SH-SY5Y (cell line): ENCODE data around the gene NEXN.

Experiments used
- GATA2 ChIP-seq: IDR thresholded peaks from 2 replicates; pipeline ENCODE4 v1.6.1; 2011; ENCODE audit warnings: mild to moderate bottlenecking, low read depth, low read length
- GATA3 ChIP-seq: IDR thresholded peaks from 2 replicates; pipeline ENCODE4 v1.6.1; 2011; ENCODE audit warnings: low read depth, mild to moderate bottlenecking, low read length, moderate library complexity

GRCh38 chr1:77958391-77958790, 70.0 kb downstream of the NEXN start:
- TF ChIP-seq GATA3 = no peak
- TF ChIP-seq GATA2 = no peak
